Panc1 (cell line): ENCODE measurements around the gene ADGRD1.

Experiments
- CTCF ChIP-seq: fragments of 450-650 bp; IDR thresholded peaks from 2 replicates; pipeline ENCODE4 v1.5.1; 2017; ENCODE audit warnings: mild to moderate bottlenecking
- REST ChIP-seq, 2 experiments: IDR thresholded peaks; 2 replicates each; pipeline ENCODE4 v1.6.1; 2011 to 2012; ENCODE audit warnings: low read depth in 2 of 2, control low read depth in 1 of 2, low read length in 1 of 2, mild to moderate bottlenecking in 1 of 2, moderate library complexity in 1 of 2; ENCODE audit not compliant: insufficient read depth in 1 of 2
- TCF7L2 ChIP-seq: IDR thresholded peaks from 2 replicates; pipeline ENCODE4 v1.6.1; 2011; ENCODE audit warnings: mild to moderate bottlenecking, low read depth, low read length, inconsistent platforms

GRCh38 chr12:131008913-131009270, 55.2 kb downstream of the ADGRD1 start:
- TF ChIP-seq CTCF (no peak), TCF7L2 (no peak), REST (IDR thresholded peaks at IDR 0.05; ENCODE audit: insufficient read depth in 1 of 2, low read depth in 2 of 2, low read length in 1 of 2) (no peak)
